ENCODE results near the gene CADM4.

The CADM4 gene

GRCh38 chr19:43584484-43584883 is 55.2 kb downstream of the CADM4 start:
- Mint-ChIP-seq H3K4me3 (no peak overlapping the region), H3K4me1 (peaks cover 31 to 60% of the 10 kb centered on the region in 2 donors), H3K36me3 (peaks cover 14 to 30% of the 10 kb centered on the region in 2 donors), H3K27ac (peak overlapping the region; percentile 79), H3K9me3 (no peaks in the 10 kb centered on the region), H3K27me3 (no peaks in the 10 kb centered on the region)
- no peak for ATAC-seq (replicated peaks)
- DNase-seq = no peak

- Mint-ChIP-seq H3K36me3 (peaks cover 12 to 26% of the 10 kb centered on the region in 2 donors), H3K4me3 (no peak overlapping the region), H3K27ac (no peak overlapping the region), H3K27me3 (no peaks in the 10 kb centered on the region), H3K9me3 (no peaks in the 10 kb centered on the region), H3K4me1 (peaks cover 37 to 68% of the 10 kb centered on the region in 2 donors)
- ATAC-seq (replicated peaks) = no peak
- no peak for DNase-seq
Measured at GRCh38 chr19:43582495-43582894, 57.2 kb downstream of the CADM4 start.

GRCh38 chr19:43581467-43581866 is 58.2 kb downstream of the CADM4 start:
- H3K4me3 Mint-ChIP-seq = peak overlapping the region; percentile 40 to 51
- peaks cover 36 to 76% of the 10 kb centered on the region in 2 donors for H3K4me1 Mint-ChIP-seq
- ATAC-seq (replicated peaks) (no peak), DNase-seq (no peak)
- H3K9me3 Mint-ChIP-seq = no peaks in the 10 kb centered on the region
- peaks cover 12 to 24% of the 10 kb centered on the region in 2 donors for H3K36me3 Mint-ChIP-seq
- H3K27ac Mint-ChIP-seq = no peak overlapping the region
- H3K27me3 Mint-ChIP-seq = no peaks in the 10 kb centered on the region

- Mint-ChIP-seq H3K4me1 (peaks cover 26 to 69% of the 10 kb centered on the region in 2 donors), H3K36me3 (peaks cover 0 to 10% of the 10 kb centered on the region in 2 donors), H3K27me3 (no peaks in the 10 kb centered on the region), H3K9me3 (no peaks in the 10 kb centered on the region), H3K4me3 (peak overlapping the region; percentile 46 to 65), H3K27ac (no peak overlapping the region)
- DNase-seq (no peak), ATAC-seq (replicated peaks) (no peak)
Measured at GRCh38 chr19:43578787-43579186, 60.9 kb downstream of the CADM4 start.

- H3K27ac Mint-ChIP-seq = peak overlapping the region; percentile 91
- H3K4me3 Mint-ChIP-seq = peak overlapping the region; percentile 97 to 99
- H3K36me3 Mint-ChIP-seq = peaks cover 5 to 15% of the 10 kb centered on the region in 2 donors
- no peaks in the 10 kb centered on the region for H3K9me3 Mint-ChIP-seq
- H3K4me1 Mint-ChIP-seq = peaks cover 26 to 59% of the 10 kb centered on the region in 2 donors
- H3K27me3 Mint-ChIP-seq = no peaks in the 10 kb centered on the region
- DNase-seq = no peak
- ATAC-seq (replicated peaks) = peak; percentile 2
Measured at GRCh38 chr19:43575955-43576878, 63.4 kb downstream of the CADM4 start.

GRCh38 chr19:43575156-43575950 is 64.3 kb downstream of the CADM4 start, which contains the start of the genes PINLYP and XRCC1:
PINLYP (plus strand) TSS chr19:43575801; CDS start chr19:43577192, 1,391 bp downstream.
XRCC1 (minus strand) TSS chr19:43575527; CDS start chr19:43575458, 69 bp downstream.
- H3K9me3 Mint-ChIP-seq = no peaks in the 10 kb centered on the region
- H3K27me3 Mint-ChIP-seq = no peaks in the 10 kb centered on the region
- H3K36me3 Mint-ChIP-seq = peaks cover 5 to 19% of the 10 kb centered on the region in 2 donors
- ATAC-seq (replicated peaks) (peak; percentile 98 to 99), DNase-seq (peak; percentile 93)
- H3K4me1 Mint-ChIP-seq = peaks cover 26 to 59% of the 10 kb centered on the region in 2 donors
- peak within 1 kb of the TSS; percentile 97 to 99 for H3K4me3 Mint-ChIP-seq
- peak within 1 kb of the TSS; percentile 98 for H3K27ac Mint-ChIP-seq

GRCh38 chr19:43574424-43575155 is 65.1 kb downstream of the CADM4 start:
- ATAC-seq (replicated peaks) (no peak), DNase-seq (no peak)
- Mint-ChIP-seq H3K27me3 (no peaks in the 10 kb centered on the region), H3K36me3 (peaks cover 5 to 22% of the 10 kb centered on the region in 2 donors), H3K9me3 (no peaks in the 10 kb centered on the region), H3K4me1 (peaks cover 26 to 51% of the 10 kb centered on the region in 2 donors), H3K4me3 (peak overlapping the region; percentile 97 to 99), H3K27ac (peak overlapping the region; percentile 98)

Data from stimulated activated naive B cell treated with anti-CD40 and anti-IgM and Interleukin-4, amounts not matched to agents 10 μg/mL and 1 μg/mL and 100 μg/mL, for 72 hours (primary cell).